ENCODE measurements around the gene RAMP1. TPM values are rescaled to one million over a fixed set of nuclear protein-coding genes. Genes with fewer than 3 reads are reported as not detected.
"Not testable (repeated sequence)": the region's sequence is repeated elsewhere in the genome, so short reads cannot be mapped to it uniquely, and the experiment has no call there.

Gene RAMP1
- total and polyA plus RNA-seq, 2 donors (not counting 1 experiment from before 2014, with no cell fraction given) = 15.7 TPM; not detected in 1

- Histone ChIP-seq H2AFZ (ENCODE audit: insufficient read depth, low read depth, low read length, poor library complexity, severe bottlenecking) (no peak overlapping the region), H3K4me1 (ENCODE audit: control insufficient read depth in 2 of 2, insufficient read depth in 2 of 2, low read length in 2 of 2) (no peaks in the 10 kb centered on the region), H4K20me1 (ENCODE audit: control insufficient read depth, insufficient read depth, low read length, poor library complexity, severe bottlenecking) (no peaks in the 10 kb centered on the region), H3K4me2 (replicated peaks; ENCODE audit: low read depth, low read length, poor library complexity, severe bottlenecking) (no peak overlapping the region), H3K27me3 (replicated peaks in 1 of 4; ENCODE audit: control extremely low read depth in 1 of 4, control insufficient read depth in 3 of 4, insufficient read depth in 4 of 4, low read length in 3 of 4) (peaks cover 0 to 28% (median under 1%) of the 10 kb centered on the region in 4 experiments), H3K27ac (ENCODE audit: low read length in 2 of 2) (no peak overlapping the region), H3K4me3 (ENCODE audit: control extremely low read depth in 1 of 5, extremely low read depth in 1 of 5, insufficient read depth in 1 of 5, low read depth in 2 of 5, low read length in 4 of 5) (no peak overlapping the region), H3K9me3 (ENCODE audit: control extremely low read depth in 1 of 3, control insufficient read depth in 2 of 3, insufficient read depth in 1 of 3, low read length in 2 of 3) (peaks cover 0 to 3% (median 0%) of the 10 kb centered on the region in 3 donors), H3K79me2 (ENCODE audit: control insufficient read depth, insufficient read depth, low read length) (no peaks in the 10 kb centered on the region), H3K36me3 (replicated peaks in 1 of 2; ENCODE audit: control extremely low read depth in 1 of 2, control insufficient read depth in 1 of 2, extremely low read depth in 1 of 2, insufficient read depth in 2 of 2, low read length in 1 of 2) (no peaks in the 10 kb centered on the region), H3K9ac (ENCODE audit: low read length) (no peak overlapping the region)
- DNase-seq (no peak), ATAC-seq (ENCODE audit: low read depth) (no peak)
- no peak overlapping the region for H3K27ac Mint-ChIP-seq
- ChIA-PET POLR2A (no interaction called here), CTCF (interaction anchor here (1.8 kb wide), 1 partner anchor 56 kb away, joined by 7 read pairs; no protein-coding TSS in a partner anchor)
- 95% methylated on average over 9 of the region's 10 CpGs for WGBS (ENCODE audit: insufficient coverage)
- intact Hi-C loops (cut with micrococcal nuclease) = no loop called here
- H3K4me3 Mint-ChIP-seq = no peak overlapping the region
- no peaks in the 10 kb centered on the region for H3K9me3 Mint-ChIP-seq (ENCODE audit: insufficient read depth)
- peaks cover 9% of the 10 kb centered on the region for H3K4me1 Mint-ChIP-seq
- TF ChIP-seq EZH2 (IDR thresholded peaks at IDR 0.05; ENCODE audit: borderline replicate concordance, insufficient read depth, low read depth, low read length, poor library complexity, severe bottlenecking) = no peak
- TF ChIP-seq, protein P1, sequence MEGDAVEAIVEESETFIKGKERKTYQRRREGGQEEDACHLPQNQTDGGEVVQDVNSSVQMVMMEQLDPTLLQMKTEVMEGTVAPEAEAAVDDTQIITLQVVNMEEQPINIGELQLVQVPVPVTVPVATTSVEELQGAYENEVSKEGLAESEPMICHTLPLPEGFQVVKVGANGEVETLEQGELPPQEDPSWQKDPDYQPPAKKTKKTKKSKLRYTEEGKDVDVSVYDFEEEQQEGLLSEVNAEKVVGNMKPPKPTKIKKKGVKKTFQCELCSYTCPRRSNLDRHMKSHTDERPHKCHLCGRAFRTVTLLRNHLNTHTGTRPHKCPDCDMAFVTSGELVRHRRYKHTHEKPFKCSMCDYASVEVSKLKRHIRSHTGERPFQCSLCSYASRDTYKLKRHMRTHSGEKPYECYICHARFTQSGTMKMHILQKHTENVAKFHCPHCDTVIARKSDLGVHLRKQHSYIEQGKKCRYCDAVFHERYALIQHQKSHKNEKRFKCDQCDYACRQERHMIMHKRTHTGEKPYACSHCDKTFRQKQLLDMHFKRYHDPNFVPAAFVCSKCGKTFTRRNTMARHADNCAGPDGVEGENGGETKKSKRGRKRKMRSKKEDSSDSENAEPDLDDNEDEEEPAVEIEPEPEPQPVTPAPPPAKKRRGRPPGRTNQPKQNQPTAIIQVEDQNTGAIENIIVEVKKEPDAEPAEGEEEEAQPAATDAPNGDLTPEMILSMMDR (IDR thresholded peaks at IDR 0.05) = no peak
- peaks cover 39% of the 10 kb centered on the region for H3K27me3 Mint-ChIP-seq
Measured at GRCh38 chr2:237867465-237867864, 8.0 kb downstream of the RAMP1 start.

DNA sequence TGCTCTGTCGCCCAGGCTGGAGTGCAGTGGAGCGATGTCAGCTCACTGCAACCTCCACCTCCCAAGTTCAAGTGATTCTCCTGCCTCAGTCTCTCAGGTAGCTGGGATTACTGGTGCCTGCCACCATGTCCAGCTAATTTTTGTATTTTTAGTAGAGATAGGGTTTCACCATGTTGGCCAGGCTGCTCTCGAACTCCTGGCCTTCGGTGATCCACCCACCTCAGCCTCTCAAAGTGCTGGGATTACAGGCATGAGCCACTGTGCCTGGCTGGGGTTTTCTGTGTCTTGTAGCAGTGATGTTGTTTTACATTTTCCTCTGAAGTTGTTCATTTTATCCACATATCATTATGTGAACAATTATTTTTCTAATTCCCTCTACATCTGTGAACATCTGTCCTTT lies 8.7 kb downstream of the RAMP1 start:
- H2AFZ ChIP-seq (ENCODE audit: insufficient read depth, low read depth, low read length, poor library complexity, severe bottlenecking); H3K4me2 ChIP-seq (replicated peaks; ENCODE audit: low read depth, low read length, poor library complexity, severe bottlenecking); H3K9me3 ChIP-seq (ENCODE audit: control extremely low read depth in 1 of 3, control insufficient read depth in 2 of 3, insufficient read depth in 1 of 3, low read length in 2 of 3); H3K4me1 Mint-ChIP-seq; H3K27ac Mint-ChIP-seq; H3K9me3 Mint-ChIP-seq (ENCODE audit: insufficient read depth); H3K27ac ChIP-seq (ENCODE audit: low read length in 2 of 2); intact Hi-C loops (cut with micrococcal nuclease); H3K4me3 ChIP-seq (ENCODE audit: control extremely low read depth in 1 of 5, extremely low read depth in 1 of 5, insufficient read depth in 1 of 5, low read depth in 2 of 5, low read length in 4 of 5); DNase-seq; H3K4me1 ChIP-seq (ENCODE audit: control insufficient read depth in 2 of 2, insufficient read depth in 2 of 2, low read length in 2 of 2); H3K36me3 ChIP-seq (replicated peaks in 1 of 2; ENCODE audit: control extremely low read depth in 1 of 2, control insufficient read depth in 1 of 2, extremely low read depth in 1 of 2, insufficient read depth in 2 of 2, low read length in 1 of 2); H3K9ac ChIP-seq (ENCODE audit: low read length); ATAC-seq (ENCODE audit: low read depth); H4K20me1 ChIP-seq (ENCODE audit: control insufficient read depth, insufficient read depth, low read length, poor library complexity, severe bottlenecking); H3K79me2 ChIP-seq (ENCODE audit: control insufficient read depth, insufficient read depth, low read length); H3K4me3 Mint-ChIP-seq; POLR2A ChIA-PET: not testable (repeated sequence)
- peaks cover 0 to 25% (median under 1%) of the 10 kb centered on the region in 4 experiments for H3K27me3 ChIP-seq (replicated peaks in 1 of 4; ENCODE audit: control extremely low read depth in 1 of 4, control insufficient read depth in 3 of 4, insufficient read depth in 4 of 4, low read length in 3 of 4)
- CTCF ChIA-PET = interaction anchor here (1.5 kb wide), 1 partner anchor 395 kb away, joined by 3 read pairs; no protein-coding TSS in a partner anchor
- H3K27me3 Mint-ChIP-seq = peaks cover 39% of the 10 kb centered on the region
- no CpG with 5 or more reads among the region's 4 CpGs for WGBS (ENCODE audit: insufficient coverage)

Measured in B cell (primary cell).